GM19328 (cell line): ENCODE measurements around the gene CDH23.
"Not testable (repeated sequence)": the region's sequence is repeated elsewhere in the genome, so short reads cannot be mapped to it uniquely, and the experiment has no call there.

ENCODE experiments used
- ATAC-seq: cut with Tn5 transposase; IDR thresholded peaks from one replicate; pipeline ENCODE4 v1.9.1; 2021; ENCODE audit warnings: mild to moderate bottlenecking, moderate library complexity; ENCODE audit not compliant: unreplicated experiment

CDH23 gene

GRCh38 chr10:71396711-71397295, at the start of gene CDH23:
Gene CDH23 (plus strand): TSS chr10:71396920. CDS start chr10:71439832, 42,912 bp downstream.
- ATAC-seq = no peak

- ATAC-seq = no peak
Measured at GRCh38 chr10:71347587-71348395, 48.9 kb upstream of the CDH23 start.

GRCh38 chr10:71348850-71349249, 47.9 kb upstream of the CDH23 start:
- no peak for ATAC-seq

- no peak for ATAC-seq
Measured at GRCh38 chr10:71349406-71349805, 47.3 kb upstream of the CDH23 start.

GRCh38 chr10:71351087-71351486, 45.6 kb upstream of the CDH23 start:
- no peak for ATAC-seq

- ATAC-seq = no peak
Measured at GRCh38 chr10:71351628-71352319, 44.9 kb upstream of the CDH23 start.

- ATAC-seq = no peak
Measured at GRCh38 chr10:71353639-71354038, 43.1 kb upstream of the CDH23 start.

GRCh38 chr10:71354776-71355175, 41.9 kb upstream of the CDH23 start:
- no peak for ATAC-seq

- ATAC-seq = no peak
Measured at GRCh38 chr10:71355886-71356285, 40.8 kb upstream of the CDH23 start.

GRCh38 chr10:71357792-71358265, 38.9 kb upstream of the CDH23 start:
- ATAC-seq = no peak

- no peak for ATAC-seq
Measured at GRCh38 chr10:71358277-71358676, 38.4 kb upstream of the CDH23 start.

GRCh38 chr10:71358906-71359305, 37.8 kb upstream of the CDH23 start:
- not testable (repeated sequence) for ATAC-seq

- no peak for ATAC-seq
Measured at GRCh38 chr10:71359364-71360046, 37.2 kb upstream of the CDH23 start.

- ATAC-seq = no peak
Measured at GRCh38 chr10:71360735-71361134, 36.0 kb upstream of the CDH23 start.

GRCh38 chr10:71361581-71361980, 35.1 kb upstream of the CDH23 start:
- no peak for ATAC-seq

GRCh38 chr10:71362141-71362540, 34.6 kb upstream of the CDH23 start:
- ATAC-seq = no peak

- ATAC-seq = no peak
Measured at GRCh38 chr10:71363936-71364335, 32.8 kb upstream of the CDH23 start.

- ATAC-seq = no peak
Measured at GRCh38 chr10:71365366-71365765, 31.4 kb upstream of the CDH23 start.

- ATAC-seq = no peak
Measured at GRCh38 chr10:71366690-71367089, 30.0 kb upstream of the CDH23 start.

- no peak for ATAC-seq
Measured at GRCh38 chr10:71367271-71367670, 29.4 kb upstream of the CDH23 start.

- no peak for ATAC-seq
Measured at GRCh38 chr10:71368176-71368575, 28.5 kb upstream of the CDH23 start.
